HEK293T (cell line): ENCODE measurements around the gene MYRF.

Source experiments
- ARNT ChIP-seq: fragments of 450-650 bp; IDR thresholded peaks from 2 replicates; pipeline ENCODE4 v1.6.1; 2017; ENCODE audit warnings: mild to moderate bottlenecking
- BHLHE40 ChIP-seq: fragments of 450-650 bp; IDR thresholded peaks from 2 replicates; pipeline ENCODE4 v1.6.1; 2016; ENCODE audit warnings: mild to moderate bottlenecking, moderate library complexity, borderline replicate concordance
- CTBP1 ChIP-seq: fragments of 450-650 bp; IDR thresholded peaks from 2 replicates; pipeline ENCODE4 v1.6.1; 2016; ENCODE audit warnings: borderline replicate concordance
- ELF4 ChIP-seq: fragments of 450-650 bp; IDR thresholded peaks from 2 replicates; pipeline ENCODE4 v1.6.1; 2017; ENCODE audit warnings: antibody characterized with exemption
- FOXA1 ChIP-seq: fragments of 450-650 bp; IDR thresholded peaks from 2 replicates; pipeline ENCODE4 v1.6.1; 2016; ENCODE audit warnings: mild to moderate bottlenecking
- FOXM1 ChIP-seq: fragments of 450-650 bp; IDR thresholded peaks from 2 replicates; pipeline ENCODE4 v1.6.1; 2017; ENCODE audit warnings: mild to moderate bottlenecking, borderline replicate concordance
- LEF1 ChIP-seq: fragments of 450-650 bp; IDR thresholded peaks from 2 replicates; pipeline ENCODE4 v1.6.1; 2017; ENCODE audit warnings: mild to moderate bottlenecking, borderline replicate concordance
- SP1 ChIP-seq: fragments of 450-650 bp; IDR thresholded peaks from 2 replicates; pipeline ENCODE4 v1.6.1; 2017
- SUZ12 ChIP-seq: fragments of 450-650 bp; IDR thresholded peaks from 2 replicates; pipeline ENCODE4 v1.6.1; 2016; ENCODE audit warnings: mild to moderate bottlenecking

- no peak for TF ChIP-seq SUZ12
- no peak for TF ChIP-seq CTBP1
- TF ChIP-seq ARNT, result no peak
- TF ChIP-seq FOXA1, result no peak
- no peak for TF ChIP-seq ELF4
- TF ChIP-seq LEF1, result no peak
- no peak for TF ChIP-seq SP1
- TF ChIP-seq FOXM1, result no peak
- no peak for TF ChIP-seq BHLHE40
Measured at GRCh38 chr11:61704838-61705237, 47.6 kb upstream of the MYRF start.
